ENCODE data around the gene TTBK1. TPM values are rescaled to one million over a fixed set of nuclear protein-coding genes. Genes with fewer than 3 reads are reported as not detected.

TTBK1 gene
- total RNA-seq, 1 experiment from 2014 or later, result 0.68 TPM

DNA sequence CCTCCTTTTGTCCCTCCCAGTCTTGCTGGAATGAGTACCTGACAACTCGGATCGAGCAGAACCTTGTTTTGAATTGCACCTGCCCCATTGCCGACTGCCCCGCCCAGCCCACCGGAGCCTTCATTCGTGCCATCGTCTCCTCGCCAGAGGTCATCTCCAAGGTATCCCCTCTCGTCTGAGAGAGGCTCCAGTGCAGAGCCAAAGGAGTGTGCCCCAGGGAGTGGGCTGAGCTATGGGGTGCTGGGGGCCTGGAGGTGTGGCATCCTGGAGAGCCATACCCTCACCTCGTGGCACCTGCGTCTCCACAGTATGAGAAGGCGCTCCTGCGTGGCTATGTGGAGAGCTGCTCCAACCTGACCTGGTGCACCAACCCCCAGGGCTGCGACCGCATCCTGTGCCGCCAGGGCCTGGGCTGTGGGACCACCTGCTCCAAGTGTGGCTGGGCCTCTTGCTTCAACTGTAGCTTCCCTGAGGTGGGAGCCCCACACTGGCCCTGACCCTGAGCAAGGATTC lies 22.8 kb upstream of the TTBK1 start:
- Mint-ChIP-seq H3K27me3 (ENCODE audit: low read depth) (no peaks in the 10 kb centered on the region), H3K27ac (no peak overlapping the region), H3K4me1 (peaks cover 9% of the 10 kb centered on the region; the same call in 1 of the 2 replicates), H3K4me3 (no peak overlapping the region), H3K36me3 (peaks cover 4% of the 10 kb centered on the region; the same call in 1 of the 2 replicates), H3K9me3 (no peaks in the 10 kb centered on the region)
- no peak for ATAC-seq
- DNase-seq (ENCODE audit: low spot score), result no peak
- POLR2A ChIA-PET, result interaction anchor here (0.6 kb wide), 1 partner anchor 275 kb away, joined by 10 read pairs; no protein-coding TSS in a partner anchor
- TF ChIP-seq JAZF1 (CRISPR knock-in tag; IDR thresholded peaks at IDR 0.05), result no peak
- CTCF ChIA-PET, result interaction anchor here (1.5 to 2.0 kb wide), 2 partner anchors 9 to 26 kb away, joined by 3 to 22 read pairs; partner anchors contain the start of gene DNPH1

DNA sequence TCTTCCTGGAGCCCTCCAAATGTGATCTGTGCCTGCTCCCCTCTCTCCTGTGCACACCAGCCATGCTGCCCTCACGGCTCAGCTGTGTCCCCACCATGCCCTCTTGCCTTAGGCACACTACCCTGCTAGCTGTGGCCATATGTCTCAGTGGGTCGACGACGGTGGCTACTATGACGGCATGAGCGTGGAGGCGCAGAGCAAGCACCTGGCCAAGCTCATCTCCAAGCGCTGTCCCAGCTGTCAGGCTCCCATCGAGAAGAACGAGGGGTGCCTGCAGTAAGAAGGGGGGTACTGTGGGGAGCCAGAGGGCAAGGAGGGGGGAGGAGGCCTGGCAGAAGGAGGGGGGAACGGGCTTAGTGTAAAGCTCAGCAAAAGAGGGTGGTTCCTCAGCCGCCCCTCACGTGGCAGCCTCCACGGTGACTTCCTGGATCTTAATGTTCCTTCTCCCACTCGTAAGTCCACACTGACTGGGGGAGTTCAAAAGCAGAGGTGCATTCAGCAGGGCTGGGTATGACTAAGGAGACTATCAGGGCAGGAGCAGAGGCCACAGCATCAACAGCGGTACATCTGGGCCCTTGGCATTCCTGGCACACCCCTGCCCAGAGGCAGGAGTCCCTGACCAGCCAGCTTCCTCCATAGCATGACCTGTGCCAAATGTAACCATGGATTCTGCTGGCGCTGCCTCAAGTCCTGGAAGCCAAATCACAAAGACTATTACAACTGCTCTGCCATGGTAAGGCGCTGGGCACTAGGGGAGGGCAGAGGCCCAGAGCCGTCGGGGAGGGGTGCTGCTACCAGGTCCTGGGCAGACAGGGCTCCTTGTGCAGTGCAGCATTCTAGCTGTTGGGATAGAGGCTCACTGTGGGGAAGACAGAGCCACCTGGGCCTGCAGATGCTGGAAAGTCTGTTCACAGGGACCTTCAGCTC lies 22.0 kb upstream of the TTBK1 start:
- no peak for TF ChIP-seq ZNF423 (CRISPR knock-in tag; IDR thresholded peaks at IDR 0.05)
- no peak for TF ChIP-seq KAT7 (CRISPR knock-in tag; IDR thresholded peaks at IDR 0.05; ENCODE audit: borderline replicate concordance)
- TF ChIP-seq, protein P1, sequence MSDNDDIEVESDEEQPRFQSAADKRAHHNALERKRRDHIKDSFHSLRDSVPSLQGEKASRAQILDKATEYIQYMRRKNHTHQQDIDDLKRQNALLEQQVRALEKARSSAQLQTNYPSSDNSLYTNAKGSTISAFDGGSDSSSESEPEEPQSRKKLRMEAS (CRISPR knock-in tag; IDR thresholded peaks at IDR 0.05), result no peak
- no peak for TF ChIP-seq GTF2I (CRISPR knock-in tag; conservative IDR thresholded peaks at IDR 0.05)
- Mint-ChIP-seq H3K9me3 (no peaks in the 10 kb centered on the region), H3K27me3 (ENCODE audit: low read depth) (no peaks in the 10 kb centered on the region), H3K27ac (0 out of 2 replicates have a peak overlapping the region, but pooled peaks have one; percentile 33), H3K36me3 (peaks cover 4% of the 10 kb centered on the region; the same call in 1 of the 2 replicates), H3K4me1 (peaks cover 9% of the 10 kb centered on the region; the same call in 1 of the 2 replicates), H3K4me3 (no peak overlapping the region)
- ChIA-PET POLR2A (interaction anchor here (0.6 kb wide), 1 partner anchor 276 kb away, joined by 10 read pairs; no protein-coding TSS in a partner anchor), CTCF (interaction anchor here (1.5 to 2.0 kb wide), 2 partner anchors 8 to 26 kb away, joined by 3 to 22 read pairs; partner anchors contain the start of gene DNPH1)
- ATAC-seq, result no peak
- DNase-seq (ENCODE audit: low spot score), result no peak

DNA sequence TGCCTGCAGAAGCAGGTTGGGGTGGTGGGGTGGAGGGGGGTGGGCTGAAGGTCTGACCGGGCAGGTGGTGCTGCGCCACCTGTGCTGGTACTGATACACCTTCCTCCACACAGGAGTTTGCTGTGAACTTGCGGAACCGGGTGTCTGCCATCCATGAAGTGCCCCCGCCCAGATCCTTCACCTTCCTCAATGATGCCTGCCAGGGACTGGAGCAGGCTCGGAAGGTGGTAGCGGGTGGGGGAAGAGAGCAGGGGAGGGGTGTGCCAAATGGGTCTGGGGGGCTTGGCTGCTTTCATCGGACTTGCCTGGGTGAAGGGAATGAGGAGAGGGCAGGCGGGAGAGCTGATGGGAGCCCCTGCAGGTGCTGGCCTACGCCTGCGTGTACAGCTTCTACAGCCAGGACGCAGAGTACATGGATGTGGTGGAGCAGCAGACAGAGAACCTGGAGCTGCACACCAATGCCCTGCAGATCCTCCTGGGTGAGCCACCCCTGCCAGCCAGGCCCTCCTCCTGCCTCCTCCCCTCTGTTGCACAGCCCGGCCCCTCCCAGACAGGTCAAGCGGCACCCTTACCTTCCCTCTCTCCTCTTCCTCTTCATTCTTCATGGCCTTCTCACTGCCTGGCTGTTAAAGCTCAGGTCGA lies 20.7 kb upstream of the TTBK1 start:
- Mint-ChIP-seq H3K9me3 (no peaks in the 10 kb centered on the region), H3K27ac (no peak overlapping the region), H3K4me1 (peaks cover 8% of the 10 kb centered on the region; the same call in 1 of the 2 replicates), H3K36me3 (peaks cover 4% of the 10 kb centered on the region; the same call in 1 of the 2 replicates), H3K27me3 (ENCODE audit: low read depth) (no peaks in the 10 kb centered on the region), H3K4me3 (no peak overlapping the region)
- POLR2A ChIA-PET, result no interaction called here
- ATAC-seq (no peak), DNase-seq (ENCODE audit: low spot score) (no peak)
- CTCF ChIA-PET, result no interaction called here
- TF ChIP-seq ZNF232 (CRISPR knock-in tag; IDR thresholded peaks at IDR 0.05) (no peak), ELF4 (CRISPR knock-in tag; IDR thresholded peaks at IDR 0.05; ENCODE audit: low read depth) (no peak)
- TF ChIP-seq, protein P2, sequence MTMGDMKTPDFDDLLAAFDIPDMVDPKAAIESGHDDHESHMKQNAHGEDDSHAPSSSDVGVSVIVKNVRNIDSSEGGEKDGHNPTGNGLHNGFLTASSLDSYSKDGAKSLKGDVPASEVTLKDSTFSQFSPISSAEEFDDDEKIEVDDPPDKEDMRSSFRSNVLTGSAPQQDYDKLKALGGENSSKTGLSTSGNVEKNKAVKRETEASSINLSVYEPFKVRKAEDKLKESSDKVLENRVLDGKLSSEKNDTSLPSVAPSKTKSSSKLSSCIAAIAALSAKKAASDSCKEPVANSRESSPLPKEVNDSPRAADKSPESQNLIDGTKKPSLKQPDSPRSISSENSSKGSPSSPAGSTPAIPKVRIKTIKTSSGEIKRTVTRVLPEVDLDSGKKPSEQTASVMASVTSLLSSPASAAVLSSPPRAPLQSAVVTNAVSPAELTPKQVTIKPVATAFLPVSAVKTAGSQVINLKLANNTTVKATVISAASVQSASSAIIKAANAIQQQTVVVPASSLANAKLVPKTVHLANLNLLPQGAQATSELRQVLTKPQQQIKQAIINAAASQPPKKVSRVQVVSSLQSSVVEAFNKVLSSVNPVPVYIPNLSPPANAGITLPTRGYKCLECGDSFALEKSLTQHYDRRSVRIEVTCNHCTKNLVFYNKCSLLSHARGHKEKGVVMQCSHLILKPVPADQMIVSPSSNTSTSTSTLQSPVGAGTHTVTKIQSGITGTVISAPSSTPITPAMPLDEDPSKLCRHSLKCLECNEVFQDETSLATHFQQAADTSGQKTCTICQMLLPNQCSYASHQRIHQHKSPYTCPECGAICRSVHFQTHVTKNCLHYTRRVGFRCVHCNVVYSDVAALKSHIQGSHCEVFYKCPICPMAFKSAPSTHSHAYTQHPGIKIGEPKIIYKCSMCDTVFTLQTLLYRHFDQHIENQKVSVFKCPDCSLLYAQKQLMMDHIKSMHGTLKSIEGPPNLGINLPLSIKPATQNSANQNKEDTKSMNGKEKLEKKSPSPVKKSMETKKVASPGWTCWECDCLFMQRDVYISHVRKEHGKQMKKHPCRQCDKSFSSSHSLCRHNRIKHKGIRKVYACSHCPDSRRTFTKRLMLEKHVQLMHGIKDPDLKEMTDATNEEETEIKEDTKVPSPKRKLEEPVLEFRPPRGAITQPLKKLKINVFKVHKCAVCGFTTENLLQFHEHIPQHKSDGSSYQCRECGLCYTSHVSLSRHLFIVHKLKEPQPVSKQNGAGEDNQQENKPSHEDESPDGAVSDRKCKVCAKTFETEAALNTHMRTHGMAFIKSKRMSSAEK (CRISPR knock-in tag; IDR thresholded peaks at IDR 0.05; ENCODE audit: borderline replicate concordance), result no peak
- TF ChIP-seq, protein P3, sequence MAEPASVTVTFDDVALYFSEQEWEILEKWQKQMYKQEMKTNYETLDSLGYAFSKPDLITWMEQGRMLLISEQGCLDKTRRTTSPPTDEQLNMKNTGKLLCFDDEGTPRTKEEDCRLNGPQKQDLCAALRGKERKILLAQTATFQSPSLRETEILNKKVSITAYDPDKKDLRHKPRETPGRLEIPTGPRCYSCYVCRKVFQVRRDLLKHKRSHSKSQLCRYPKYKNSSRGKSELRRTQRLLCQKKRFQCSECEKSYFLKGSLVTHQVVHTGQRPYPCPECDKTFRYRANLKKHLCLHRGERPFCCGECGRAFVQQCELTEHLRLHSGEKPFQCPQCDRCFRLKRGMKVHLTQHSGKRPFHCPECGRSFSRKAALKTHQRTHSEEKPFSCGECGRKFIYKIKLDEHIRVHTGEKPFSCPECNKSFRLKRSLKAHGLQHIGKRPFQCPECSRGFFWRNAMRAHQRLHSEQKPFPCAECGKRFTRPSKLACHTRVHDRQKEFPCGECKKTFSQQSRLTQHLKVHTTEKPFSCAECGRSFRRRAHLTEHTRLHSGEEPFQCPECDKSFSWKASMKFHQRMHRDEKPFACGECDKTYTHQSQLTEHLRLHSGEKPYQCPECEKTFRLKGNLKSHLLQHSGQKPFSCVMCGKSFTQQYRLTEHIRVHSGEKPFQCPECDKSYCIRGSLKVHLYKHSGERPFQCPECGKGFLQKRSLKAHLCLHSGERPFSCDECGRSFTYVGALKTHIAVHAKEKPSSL (CRISPR knock-in tag; conservative IDR thresholded peaks at IDR 0.05), result no peak
- TF ChIP-seq, protein P4, sequence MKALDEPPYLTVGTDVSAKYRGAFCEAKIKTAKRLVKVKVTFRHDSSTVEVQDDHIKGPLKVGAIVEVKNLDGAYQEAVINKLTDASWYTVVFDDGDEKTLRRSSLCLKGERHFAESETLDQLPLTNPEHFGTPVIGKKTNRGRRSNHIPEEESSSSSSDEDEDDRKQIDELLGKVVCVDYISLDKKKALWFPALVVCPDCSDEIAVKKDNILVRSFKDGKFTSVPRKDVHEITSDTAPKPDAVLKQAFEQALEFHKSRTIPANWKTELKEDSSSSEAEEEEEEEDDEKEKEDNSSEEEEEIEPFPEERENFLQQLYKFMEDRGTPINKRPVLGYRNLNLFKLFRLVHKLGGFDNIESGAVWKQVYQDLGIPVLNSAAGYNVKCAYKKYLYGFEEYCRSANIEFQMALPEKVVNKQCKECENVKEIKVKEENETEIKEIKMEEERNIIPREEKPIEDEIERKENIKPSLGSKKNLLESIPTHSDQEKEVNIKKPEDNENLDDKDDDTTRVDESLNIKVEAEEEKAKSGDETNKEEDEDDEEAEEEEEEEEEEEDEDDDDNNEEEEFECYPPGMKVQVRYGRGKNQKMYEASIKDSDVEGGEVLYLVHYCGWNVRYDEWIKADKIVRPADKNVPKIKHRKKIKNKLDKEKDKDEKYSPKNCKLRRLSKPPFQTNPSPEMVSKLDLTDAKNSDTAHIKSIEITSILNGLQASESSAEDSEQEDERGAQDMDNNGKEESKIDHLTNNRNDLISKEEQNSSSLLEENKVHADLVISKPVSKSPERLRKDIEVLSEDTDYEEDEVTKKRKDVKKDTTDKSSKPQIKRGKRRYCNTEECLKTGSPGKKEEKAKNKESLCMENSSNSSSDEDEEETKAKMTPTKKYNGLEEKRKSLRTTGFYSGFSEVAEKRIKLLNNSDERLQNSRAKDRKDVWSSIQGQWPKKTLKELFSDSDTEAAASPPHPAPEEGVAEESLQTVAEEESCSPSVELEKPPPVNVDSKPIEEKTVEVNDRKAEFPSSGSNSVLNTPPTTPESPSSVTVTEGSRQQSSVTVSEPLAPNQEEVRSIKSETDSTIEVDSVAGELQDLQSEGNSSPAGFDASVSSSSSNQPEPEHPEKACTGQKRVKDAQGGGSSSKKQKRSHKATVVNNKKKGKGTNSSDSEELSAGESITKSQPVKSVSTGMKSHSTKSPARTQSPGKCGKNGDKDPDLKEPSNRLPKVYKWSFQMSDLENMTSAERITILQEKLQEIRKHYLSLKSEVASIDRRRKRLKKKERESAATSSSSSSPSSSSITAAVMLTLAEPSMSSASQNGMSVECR (CRISPR knock-in tag; IDR thresholded peaks at IDR 0.05; ENCODE audit: borderline replicate concordance), result no peak
- TF ChIP-seq, protein P5, sequence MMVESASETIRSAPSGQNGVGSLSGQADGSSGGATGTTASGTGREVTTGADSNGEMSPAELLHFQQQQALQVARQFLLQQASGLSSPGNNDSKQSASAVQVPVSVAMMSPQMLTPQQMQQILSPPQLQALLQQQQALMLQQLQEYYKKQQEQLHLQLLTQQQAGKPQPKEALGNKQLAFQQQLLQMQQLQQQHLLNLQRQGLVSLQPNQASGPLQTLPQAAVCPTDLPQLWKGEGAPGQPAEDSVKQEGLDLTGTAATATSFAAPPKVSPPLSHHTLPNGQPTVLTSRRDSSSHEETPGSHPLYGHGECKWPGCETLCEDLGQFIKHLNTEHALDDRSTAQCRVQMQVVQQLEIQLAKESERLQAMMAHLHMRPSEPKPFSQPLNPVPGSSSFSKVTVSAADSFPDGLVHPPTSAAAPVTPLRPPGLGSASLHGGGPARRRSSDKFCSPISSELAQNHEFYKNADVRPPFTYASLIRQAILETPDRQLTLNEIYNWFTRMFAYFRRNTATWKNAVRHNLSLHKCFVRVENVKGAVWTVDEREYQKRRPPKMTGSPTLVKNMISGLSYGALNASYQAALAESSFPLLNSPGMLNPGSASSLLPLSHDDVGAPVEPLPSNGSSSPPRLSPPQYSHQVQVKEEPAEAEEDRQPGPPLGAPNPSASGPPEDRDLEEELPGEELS (CRISPR knock-in tag; IDR thresholded peaks at IDR 0.05), result no peak
- TF ChIP-seq, protein P6, sequence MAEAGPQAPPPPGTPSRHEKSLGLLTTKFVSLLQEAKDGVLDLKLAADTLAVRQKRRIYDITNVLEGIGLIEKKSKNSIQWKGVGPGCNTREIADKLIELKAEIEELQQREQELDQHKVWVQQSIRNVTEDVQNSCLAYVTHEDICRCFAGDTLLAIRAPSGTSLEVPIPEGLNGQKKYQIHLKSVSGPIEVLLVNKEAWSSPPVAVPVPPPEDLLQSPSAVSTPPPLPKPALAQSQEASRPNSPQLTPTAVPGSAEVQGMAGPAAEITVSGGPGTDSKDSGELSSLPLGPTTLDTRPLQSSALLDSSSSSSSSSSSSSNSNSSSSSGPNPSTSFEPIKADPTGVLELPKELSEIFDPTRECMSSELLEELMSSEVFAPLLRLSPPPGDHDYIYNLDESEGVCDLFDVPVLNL (CRISPR knock-in tag; IDR thresholded peaks at IDR 0.05; ENCODE audit: borderline replicate concordance, low read depth), result no peak

Measured in WTC11 (cell line).